ENCODE measurements around the gene PARD3B. TPM values are rescaled to one million over a fixed set of nuclear protein-coding genes. Genes with fewer than 3 reads are reported as not detected.

Gene PARD3B
- total RNA-seq, 1 donor from 2014 or later: 12.3 TPM

- Histone ChIP-seq H3K27ac (no peak overlapping the region), H3K36me3 (no peaks in the 10 kb centered on the region), H3K4me3 (no peak overlapping the region), H3K9me3 (no peaks in the 10 kb centered on the region), H3K4me1 (no peaks in the 10 kb centered on the region), H3K27me3 (no peaks in the 10 kb centered on the region)
- no peak for DNase-seq (ENCODE audit: extremely low spot score in 2 of 2)
- intact Hi-C loops (cut with DNase I): no loop called here
- TF ChIP-seq POLR2AphosphoS5 (IDR thresholded peaks at IDR 0.05; ENCODE audit: insufficient read depth in 1 of 2, low read depth in 1 of 2) (no peak), POLR2A (IDR thresholded peaks at IDR 0.05) (no peak), CTCF (IDR thresholded peaks at IDR 0.05) (no peak)
Observed at GRCh38 chr2:204748286-204748685, 203.0 kb downstream of the PARD3B start.

- Histone ChIP-seq H3K27me3 (no peaks in the 10 kb centered on the region), H3K4me1 (no peaks in the 10 kb centered on the region), H3K9me3 (no peaks in the 10 kb centered on the region), H3K27ac (no peak overlapping the region), H3K36me3 (no peaks in the 10 kb centered on the region), H3K4me3 (no peak overlapping the region)
- DNase-seq (ENCODE audit: extremely low spot score in 2 of 2): no peak
- TF ChIP-seq POLR2AphosphoS5 (IDR thresholded peaks at IDR 0.05; ENCODE audit: insufficient read depth in 1 of 2, low read depth in 1 of 2) (no peak), CTCF (IDR thresholded peaks at IDR 0.05) (no peak), POLR2A (IDR thresholded peaks at IDR 0.05) (no peak)
- intact Hi-C loops (cut with DNase I): no loop called here
Observed at GRCh38 chr2:204749319-204749718, 204.0 kb downstream of the PARD3B start.

- Histone ChIP-seq H3K4me1 (no peaks in the 10 kb centered on the region), H3K4me3 (no peak overlapping the region), H3K36me3 (no peaks in the 10 kb centered on the region), H3K27me3 (no peaks in the 10 kb centered on the region), H3K9me3 (no peaks in the 10 kb centered on the region), H3K27ac (no peak overlapping the region)
- no peak for DNase-seq (ENCODE audit: extremely low spot score in 2 of 2)
- intact Hi-C loops (cut with DNase I): no loop called here
- TF ChIP-seq POLR2A (IDR thresholded peaks at IDR 0.05) (no peak), POLR2AphosphoS5 (IDR thresholded peaks at IDR 0.05; ENCODE audit: insufficient read depth in 1 of 2, low read depth in 1 of 2) (no peak), CTCF (IDR thresholded peaks at IDR 0.05) (no peak)
Observed at GRCh38 chr2:204750389-204750788, 205.1 kb downstream of the PARD3B start.

GRCh38 chr2:204751472-204751871, 206.2 kb downstream of the PARD3B start:
- intact Hi-C loops (cut with DNase I): no loop called here
- Histone ChIP-seq H3K4me3 (no peak overlapping the region), H3K36me3 (no peaks in the 10 kb centered on the region), H3K9me3 (no peaks in the 10 kb centered on the region), H3K27me3 (no peaks in the 10 kb centered on the region), H3K4me1 (no peaks in the 10 kb centered on the region), H3K27ac (no peak overlapping the region)
- TF ChIP-seq POLR2AphosphoS5 (IDR thresholded peaks at IDR 0.05; ENCODE audit: insufficient read depth in 1 of 2, low read depth in 1 of 2): no peak
- no peak for TF ChIP-seq POLR2A (IDR thresholded peaks at IDR 0.05)
- no peak for DNase-seq (ENCODE audit: extremely low spot score in 2 of 2)

- Histone ChIP-seq H3K4me1 (no peaks in the 10 kb centered on the region), H3K9me3 (no peaks in the 10 kb centered on the region), H3K27me3 (no peaks in the 10 kb centered on the region), H3K4me3 (no peak overlapping the region), H3K36me3 (no peaks in the 10 kb centered on the region), H3K27ac (no peak overlapping the region)
- intact Hi-C loops (cut with DNase I): no loop called here
- no peak for TF ChIP-seq POLR2AphosphoS5 (IDR thresholded peaks at IDR 0.05; ENCODE audit: insufficient read depth in 1 of 2, low read depth in 1 of 2)
- TF ChIP-seq POLR2A (IDR thresholded peaks at IDR 0.05): no peak
- no peak for TF ChIP-seq CTCF (IDR thresholded peaks at IDR 0.05)
- DNase-seq (ENCODE audit: extremely low spot score in 2 of 2): no peak
Observed at GRCh38 chr2:204753841-204754240, 208.6 kb downstream of the PARD3B start.
